GM23338 (cell line): Measurements from ENCODE around the gene IGSF10.

ENCODE experiments used
- CREB1 ChIP-seq: fragments of 250-450 bp; sonication (Bioruptor Pico); IDR thresholded peaks from 2 replicates; pipeline ENCODE4 v1.5.0; 2020; ENCODE audit warnings: low read depth, mild to moderate bottlenecking, moderate library complexity
- EZH2 ChIP-seq: fragments of 200-600 bp; sonication (generic); IDR thresholded peaks from one replicate; pipeline ENCODE4 v1.8.0; 2017; ENCODE audit warnings: antibody characterized with exemption, mild to moderate bottlenecking, low read depth; ENCODE audit not compliant: unreplicated experiment
- POLR2AphosphoS5 ChIP-seq: IDR thresholded peaks from 2 replicates; pipeline ENCODE4 v1.6.1; 2016; ENCODE audit warnings: antibody characterized with exemption, low read depth
- REST ChIP-seq: IDR thresholded peaks from one replicate; pipeline ENCODE4 v1.6.1; 2018; ENCODE audit warnings: antibody characterized with exemption; ENCODE audit not compliant: unreplicated experiment
- TF ChIP-seq, protein P1 (sequence below), 2 experiments: fragments of 200-600 bp in 1 of 2; sonication (generic) in 1 of 2; conservative IDR thresholded peaks; 2 replicates each; pipeline versions ENCODE4 v1.5.1 to v1.6.1; 2016 to 2017; ENCODE audit warnings: antibody characterized with exemption in 2 of 2, low read depth in 2 of 2, mild to moderate bottlenecking in 2 of 2, moderate library complexity in 1 of 2

DNA sequence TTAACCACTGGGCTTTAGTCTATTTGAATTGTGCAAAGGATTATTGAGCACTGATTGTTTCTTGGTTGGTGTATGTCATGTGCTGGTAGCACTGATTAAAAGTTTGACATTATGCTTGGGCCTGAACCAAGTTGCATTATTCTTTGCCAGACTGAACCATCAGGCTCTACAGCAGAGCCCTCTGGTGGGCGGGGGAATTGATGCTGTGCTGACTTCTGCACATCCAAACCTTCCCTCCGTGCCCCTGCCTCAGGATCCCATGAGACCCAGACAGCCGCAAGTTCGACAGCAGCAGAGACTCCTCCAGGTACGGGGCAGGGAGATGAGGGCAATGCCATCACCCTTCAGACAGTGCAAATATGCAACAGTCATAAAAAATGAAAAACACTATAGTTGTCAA is 47.9 kb downstream of the IGSF10 start:
- TF ChIP-seq CREB1 (CRISPR knock-in tag): no peak
- TF ChIP-seq, protein P1, sequence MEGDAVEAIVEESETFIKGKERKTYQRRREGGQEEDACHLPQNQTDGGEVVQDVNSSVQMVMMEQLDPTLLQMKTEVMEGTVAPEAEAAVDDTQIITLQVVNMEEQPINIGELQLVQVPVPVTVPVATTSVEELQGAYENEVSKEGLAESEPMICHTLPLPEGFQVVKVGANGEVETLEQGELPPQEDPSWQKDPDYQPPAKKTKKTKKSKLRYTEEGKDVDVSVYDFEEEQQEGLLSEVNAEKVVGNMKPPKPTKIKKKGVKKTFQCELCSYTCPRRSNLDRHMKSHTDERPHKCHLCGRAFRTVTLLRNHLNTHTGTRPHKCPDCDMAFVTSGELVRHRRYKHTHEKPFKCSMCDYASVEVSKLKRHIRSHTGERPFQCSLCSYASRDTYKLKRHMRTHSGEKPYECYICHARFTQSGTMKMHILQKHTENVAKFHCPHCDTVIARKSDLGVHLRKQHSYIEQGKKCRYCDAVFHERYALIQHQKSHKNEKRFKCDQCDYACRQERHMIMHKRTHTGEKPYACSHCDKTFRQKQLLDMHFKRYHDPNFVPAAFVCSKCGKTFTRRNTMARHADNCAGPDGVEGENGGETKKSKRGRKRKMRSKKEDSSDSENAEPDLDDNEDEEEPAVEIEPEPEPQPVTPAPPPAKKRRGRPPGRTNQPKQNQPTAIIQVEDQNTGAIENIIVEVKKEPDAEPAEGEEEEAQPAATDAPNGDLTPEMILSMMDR (conservative IDR thresholded peaks at IDR 0.05; ENCODE audit: low read depth in 2 of 2): peak; percentile 43 to 78; a peak in 3 of 4 replicates
- TF ChIP-seq POLR2AphosphoS5: no peak
- no peak for TF ChIP-seq EZH2
- TF ChIP-seq REST: no peak
